ENCODE measurements around the gene ATP6V0D1. TPM values are rescaled to one million over a fixed set of nuclear protein-coding genes. Genes with fewer than 3 reads are reported as not detected.

Gene ATP6V0D1
- total RNA-seq, 1 experiment from 2014 or later, result 80.5 TPM

- no peak overlapping the region for H3K4me3 ChIP-seq
- no peaks in the 10 kb centered on the region for H3K36me3 ChIP-seq
- no peaks in the 10 kb centered on the region for H3K27me3 ChIP-seq (replicated peaks)
- peaks cover 15% of the 10 kb centered on the region for H3K4me1 ChIP-seq (replicated peaks)
- peaks cover 5% of the 10 kb centered on the region for H3K9me3 ChIP-seq (replicated peaks)
- no peak for DNase-seq (ENCODE audit: low read depth in 1 of 2, low spot score in 2 of 2)
- H3K27ac ChIP-seq, result no peak overlapping the region
Measured at GRCh38 chr16:67400901-67401300, 80.1 kb downstream of the ATP6V0D1 start.

GRCh38 chr16:67399749-67400704, 80.9 kb downstream of the ATP6V0D1 start:
- peaks cover 5% of the 10 kb centered on the region for H3K9me3 ChIP-seq (replicated peaks)
- H3K27me3 ChIP-seq (replicated peaks), result no peaks in the 10 kb centered on the region
- DNase-seq (ENCODE audit: low read depth in 1 of 2, low spot score in 2 of 2), result no peak
- H3K4me1 ChIP-seq (replicated peaks), result peaks cover 18% of the 10 kb centered on the region
- H3K4me3 ChIP-seq, result no peak overlapping the region
- no peaks in the 10 kb centered on the region for H3K36me3 ChIP-seq
- no peak overlapping the region for H3K27ac ChIP-seq

- DNase-seq (ENCODE audit: low read depth in 1 of 2, low spot score in 2 of 2), result peak in 1 of 2 experiments; percentile 46
- H3K4me3 ChIP-seq, result no peak overlapping the region
- H3K27ac ChIP-seq, result no peak overlapping the region
- H3K36me3 ChIP-seq, result no peaks in the 10 kb centered on the region
- H3K27me3 ChIP-seq (replicated peaks), result no peaks in the 10 kb centered on the region
- H3K9me3 ChIP-seq (replicated peaks), result peaks cover 5% of the 10 kb centered on the region
- H3K4me1 ChIP-seq (replicated peaks), result peaks cover 18% of the 10 kb centered on the region
Measured at GRCh38 chr16:67399218-67399733, 81.7 kb downstream of the ATP6V0D1 start.

GRCh38 chr16:67398546-67399217, 82.3 kb downstream of the ATP6V0D1 start:
- no peak overlapping the region for H3K27ac ChIP-seq
- no peaks in the 10 kb centered on the region for H3K36me3 ChIP-seq
- no peak overlapping the region for H3K4me3 ChIP-seq
- DNase-seq (ENCODE audit: low read depth in 1 of 2, low spot score in 2 of 2), result no peak
- H3K27me3 ChIP-seq (replicated peaks), result no peaks in the 10 kb centered on the region
- peaks cover 5% of the 10 kb centered on the region for H3K9me3 ChIP-seq (replicated peaks)
- peaks cover 22% of the 10 kb centered on the region for H3K4me1 ChIP-seq (replicated peaks)

- no peaks in the 10 kb centered on the region for H3K36me3 ChIP-seq
- no peak overlapping the region for H3K27ac ChIP-seq
- peaks cover 5% of the 10 kb centered on the region for H3K9me3 ChIP-seq (replicated peaks)
Measured at GRCh38 chr16:67397812-67398545, 83.0 kb downstream of the ATP6V0D1 start.

GRCh38 chr16:67397036-67397801, 83.7 kb downstream of the ATP6V0D1 start:
- peaks cover 30% of the 10 kb centered on the region for H3K4me1 ChIP-seq (replicated peaks)
- DNase-seq (ENCODE audit: low read depth in 1 of 2, low spot score in 2 of 2), result no peak
- H3K36me3 ChIP-seq, result no peaks in the 10 kb centered on the region
- H3K27me3 ChIP-seq (replicated peaks), result no peaks in the 10 kb centered on the region
- H3K9me3 ChIP-seq (replicated peaks), result peaks cover 5% of the 10 kb centered on the region
- no peak overlapping the region for H3K27ac ChIP-seq
- H3K4me3 ChIP-seq, result no peak overlapping the region

More at GRCh38 chr16:67397812-67398545, 83.0 kb downstream of the ATP6V0D1 start:
- H3K27me3 ChIP-seq (replicated peaks), result no peaks in the 10 kb centered on the region
- DNase-seq (ENCODE audit: low read depth in 1 of 2, low spot score in 2 of 2), result no peak
- H3K4me1 ChIP-seq (replicated peaks), result peaks cover 27% of the 10 kb centered on the region
- no peak overlapping the region for H3K4me3 ChIP-seq

- Histone ChIP-seq H3K27ac (no peak overlapping the region), H3K9me3 (replicated peaks) (peaks cover 5% of the 10 kb centered on the region), H3K36me3 (no peaks in the 10 kb centered on the region), H3K27me3 (replicated peaks) (no peaks in the 10 kb centered on the region), H3K4me1 (replicated peaks) (peaks cover 30% of the 10 kb centered on the region), H3K4me3 (no peak overlapping the region)
- peak; percentile 52 to 90 for DNase-seq (ENCODE audit: low read depth in 1 of 2, low spot score in 2 of 2)
Measured at GRCh38 chr16:67396159-67397035, 84.6 kb downstream of the ATP6V0D1 start.

- no peaks in the 10 kb centered on the region for H3K27me3 ChIP-seq (replicated peaks)
- H3K4me3 ChIP-seq, result no peak overlapping the region
- DNase-seq (ENCODE audit: low read depth in 1 of 2, low spot score in 2 of 2), result no peak
- H3K27ac ChIP-seq, result no peak overlapping the region
- no peaks in the 10 kb centered on the region for H3K36me3 ChIP-seq
- H3K9me3 ChIP-seq (replicated peaks), result peaks cover 5% of the 10 kb centered on the region
- H3K4me1 ChIP-seq (replicated peaks), result peaks cover 30% of the 10 kb centered on the region
Measured at GRCh38 chr16:67395458-67396158, 85.3 kb downstream of the ATP6V0D1 start.

- Histone ChIP-seq H3K27ac (no peak overlapping the region), H3K36me3 (no peaks in the 10 kb centered on the region), H3K4me1 (replicated peaks) (peaks cover 30% of the 10 kb centered on the region), H3K4me3 (no peak overlapping the region), H3K27me3 (replicated peaks) (no peaks in the 10 kb centered on the region), H3K9me3 (replicated peaks) (peaks cover 5% of the 10 kb centered on the region)
- no peak for DNase-seq (ENCODE audit: low read depth in 1 of 2, low spot score in 2 of 2)
Measured at GRCh38 chr16:67395105-67395457, 85.9 kb downstream of the ATP6V0D1 start.

- Histone ChIP-seq H3K36me3 (no peaks in the 10 kb centered on the region), H3K4me1 (replicated peaks) (peaks cover 28% of the 10 kb centered on the region), H3K27ac (no peak overlapping the region), H3K4me3 (no peak overlapping the region), H3K27me3 (replicated peaks) (no peaks in the 10 kb centered on the region), H3K9me3 (replicated peaks) (peaks cover 5% of the 10 kb centered on the region)
- DNase-seq (ENCODE audit: low read depth in 1 of 2, low spot score in 2 of 2), result peak in 1 of 2 experiments; percentile 39
Measured at GRCh38 chr16:67394155-67395104, 86.5 kb downstream of the ATP6V0D1 start.

GRCh38 chr16:67393788-67394154, 87.2 kb downstream of the ATP6V0D1 start:
- peak overlapping the region; percentile 23 for H3K4me3 ChIP-seq
- no peaks in the 10 kb centered on the region for H3K36me3 ChIP-seq
- no peaks in the 10 kb centered on the region for H3K9me3 ChIP-seq (replicated peaks)
- H3K4me1 ChIP-seq (replicated peaks), result peaks cover 25% of the 10 kb centered on the region
- no peak for DNase-seq (ENCODE audit: low read depth in 1 of 2, low spot score in 2 of 2)
- H3K27me3 ChIP-seq (replicated peaks), result no peaks in the 10 kb centered on the region
- no peak overlapping the region for H3K27ac ChIP-seq

Measured in SJSA1 (cell line).